HG03575 (cell line): Measurements from ENCODE around the gene GTF2H4.
"Not testable (repeated sequence)": the region's sequence is repeated elsewhere in the genome, so short reads cannot be mapped to it uniquely, and the experiment has no call there.

Source experiments
- ATAC-seq: cut with Tn5 transposase; IDR thresholded peaks from one replicate; pipeline ENCODE4 v1.9.1; 2021; ENCODE audit not compliant: unreplicated experiment, insufficient number of reproducible peaks, low FRiP score; ENCODE audit errors: extremely low read depth

The GTF2H4 gene

GRCh38 chr6:30914076-30914853 is 6.3 kb downstream of the GTF2H4 start, which contains the start of gene VARS2:
Gene VARS2 (plus strand): TSS chr6:30914238. CDS start chr6:30914837, 599 bp downstream.
- no peak for ATAC-seq

GRCh38 chr6:30914854-30915590 is 7.0 kb downstream of the GTF2H4 start:
- ATAC-seq = no peak

- ATAC-seq = no peak
Measured at GRCh38 chr6:30915591-30915946, 7.6 kb downstream of the GTF2H4 start.

- ATAC-seq = no peak
Measured at GRCh38 chr6:30917041-30917440, 9.0 kb downstream of the GTF2H4 start.

GRCh38 chr6:30917487-30917886 is 9.5 kb downstream of the GTF2H4 start:
- ATAC-seq = no peak

- no peak for ATAC-seq
Measured at GRCh38 chr6:30918670-30919069, 10.7 kb downstream of the GTF2H4 start.

- no peak for ATAC-seq
Measured at GRCh38 chr6:30922447-30922852, 14.4 kb downstream of the GTF2H4 start.

- not testable (repeated sequence) for ATAC-seq
Measured at GRCh38 chr6:30924040-30924627, 16.1 kb downstream of the GTF2H4 start.

- ATAC-seq = no peak
Measured at GRCh38 chr6:30926644-30927043, 18.6 kb downstream of the GTF2H4 start.

- ATAC-seq = not testable (repeated sequence)
Measured at GRCh38 chr6:30927080-30927479, 19.1 kb downstream of the GTF2H4 start.

- ATAC-seq = no peak
Measured at GRCh38 chr6:30928677-30929076, 20.7 kb downstream of the GTF2H4 start.

GRCh38 chr6:30930506-30930905 is 22.5 kb downstream of the GTF2H4 start:
- ATAC-seq = no peak

- ATAC-seq = no peak
Measured at GRCh38 chr6:30931272-30931671, 23.3 kb downstream of the GTF2H4 start.

GRCh38 chr6:30931969-30932645 is 24.1 kb downstream of the GTF2H4 start, which contains the start of gene SFTA2:
Gene SFTA2 (minus strand): TSS chr6:30932170. CDS start chr6:30932096, 74 bp downstream.
- no peak for ATAC-seq

GRCh38 chr6:30932665-30933365 is 24.8 kb downstream of the GTF2H4 start:
- no peak for ATAC-seq

GRCh38 chr6:30935018-30935417 is 27.0 kb downstream of the GTF2H4 start:
- ATAC-seq = no peak

- ATAC-seq = no peak
Measured at GRCh38 chr6:30937265-30937664, 29.3 kb downstream of the GTF2H4 start.

GRCh38 chr6:30938730-30939129 is 30.7 kb downstream of the GTF2H4 start:
- no peak for ATAC-seq

- ATAC-seq = no peak
Measured at GRCh38 chr6:30939473-30939872, 31.5 kb downstream of the GTF2H4 start.
